IPS-NIHi7 (cell line): Measurements from ENCODE around the gene HS3ST3A1.
A peak's percentile ranks its signal among the peaks of the same experiment; 100 is the strongest.
"Not testable (repeated sequence)": the region's sequence is repeated elsewhere in the genome, so short reads cannot be mapped to it uniquely, and the experiment has no call there.

Experiments
- DNase-seq: peaks from one replicate; pipeline ENCODE4 v3.0.0; 2012; ENCODE audit warnings: mixed read lengths; ENCODE audit errors: extremely low spot score

The HS3ST3A1 gene

DNA sequence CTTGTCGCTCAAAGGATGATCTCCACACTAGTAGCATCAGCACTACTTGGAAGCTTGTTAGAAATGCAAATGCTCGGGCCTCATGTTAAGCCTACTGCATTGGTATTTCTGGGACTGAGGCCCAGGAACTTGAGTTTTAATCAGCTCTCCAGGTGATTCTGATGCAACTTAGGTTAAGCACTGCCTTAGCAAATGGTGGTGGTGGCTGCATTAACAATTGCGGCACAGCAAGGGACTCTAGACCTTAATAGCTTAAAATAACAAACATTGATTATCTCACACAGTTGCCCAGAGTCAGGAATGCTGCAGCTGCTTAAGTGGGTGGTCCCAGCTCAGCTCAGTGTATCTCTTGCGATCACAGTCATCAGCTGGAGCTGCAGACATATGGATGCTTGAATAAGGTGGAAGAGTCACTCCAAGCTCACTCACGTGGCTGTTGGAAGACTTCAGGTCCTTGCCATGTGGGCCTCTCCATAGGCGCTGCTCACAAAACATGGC lies 25.8 kb downstream of the HS3ST3A1 start:
- peak; percentile 51 for DNase-seq

DNA sequence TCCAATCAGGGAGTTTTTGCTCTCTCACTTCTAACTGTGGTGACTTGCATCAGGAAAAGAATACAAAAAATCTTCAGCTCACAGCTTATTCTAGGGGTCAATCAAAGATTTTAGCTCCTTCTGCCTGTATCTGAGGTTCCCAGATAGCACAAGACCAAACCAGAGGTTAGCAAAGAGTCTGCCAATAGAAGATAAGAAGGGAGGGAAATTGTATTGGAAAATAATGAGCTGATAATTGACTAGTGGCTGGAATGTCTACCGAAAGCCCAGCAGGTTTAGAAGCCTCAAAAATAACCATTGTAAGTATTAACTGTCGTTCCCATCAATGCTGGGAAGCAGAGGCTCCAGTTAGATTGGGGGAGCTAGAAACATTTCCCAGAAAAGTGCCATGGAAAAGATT lies 26.3 kb downstream of the HS3ST3A1 start:
- no peak for DNase-seq

DNA sequence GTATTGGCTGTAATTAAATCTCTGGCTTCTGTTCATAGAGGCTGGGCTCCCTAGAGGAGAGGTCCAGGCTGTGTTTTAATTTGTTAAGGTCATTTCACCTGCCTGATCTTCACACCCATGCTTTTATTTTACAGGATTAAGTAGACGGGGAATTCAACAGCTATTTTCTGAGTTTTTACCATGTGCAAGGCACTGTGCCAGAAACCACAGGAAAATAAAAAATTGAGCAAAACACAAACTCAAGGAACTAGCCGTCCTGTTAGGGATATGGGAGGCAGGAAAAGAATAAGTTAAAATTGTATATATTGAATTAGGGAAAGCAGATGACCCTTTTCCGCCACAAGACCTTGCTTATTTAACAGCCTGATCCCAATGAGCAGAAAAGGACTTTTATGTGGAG lies 29.1 kb downstream of the HS3ST3A1 start:
- DNase-seq = no peak

DNA sequence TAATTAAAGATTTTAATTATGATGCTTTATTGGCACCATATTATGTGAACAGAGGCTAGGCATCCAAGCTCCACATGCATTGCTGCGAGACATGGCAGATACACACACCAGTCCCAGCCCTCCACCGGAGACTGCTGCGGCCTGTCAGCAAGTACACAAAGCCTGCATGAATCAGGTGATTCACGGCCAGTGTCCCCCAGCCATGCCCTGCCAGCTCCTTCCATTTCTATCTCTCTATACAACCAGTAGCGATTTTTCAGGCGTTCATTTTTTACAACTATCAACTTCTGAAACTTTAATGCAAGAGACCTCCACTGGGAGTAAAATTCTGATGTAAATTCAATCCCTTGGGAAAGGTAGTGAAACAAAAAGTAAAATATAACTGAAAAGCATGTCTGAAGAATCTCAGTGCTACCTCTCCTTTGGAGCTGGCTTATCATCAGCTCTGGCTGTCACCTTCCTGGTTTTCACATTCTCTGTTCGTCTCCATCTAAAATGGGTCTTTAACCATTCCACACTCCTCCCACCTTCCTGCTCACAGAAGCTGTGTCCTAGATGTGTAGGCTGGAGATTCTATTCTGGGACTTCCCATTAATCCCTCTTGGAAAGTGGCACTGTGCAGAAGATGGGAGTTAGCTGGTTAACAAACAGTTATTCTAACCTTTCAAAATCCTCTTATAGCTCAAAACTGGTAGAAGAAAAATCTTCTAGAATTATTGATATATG lies 32.2 kb downstream of the HS3ST3A1 start:
- no peak for DNase-seq

DNA sequence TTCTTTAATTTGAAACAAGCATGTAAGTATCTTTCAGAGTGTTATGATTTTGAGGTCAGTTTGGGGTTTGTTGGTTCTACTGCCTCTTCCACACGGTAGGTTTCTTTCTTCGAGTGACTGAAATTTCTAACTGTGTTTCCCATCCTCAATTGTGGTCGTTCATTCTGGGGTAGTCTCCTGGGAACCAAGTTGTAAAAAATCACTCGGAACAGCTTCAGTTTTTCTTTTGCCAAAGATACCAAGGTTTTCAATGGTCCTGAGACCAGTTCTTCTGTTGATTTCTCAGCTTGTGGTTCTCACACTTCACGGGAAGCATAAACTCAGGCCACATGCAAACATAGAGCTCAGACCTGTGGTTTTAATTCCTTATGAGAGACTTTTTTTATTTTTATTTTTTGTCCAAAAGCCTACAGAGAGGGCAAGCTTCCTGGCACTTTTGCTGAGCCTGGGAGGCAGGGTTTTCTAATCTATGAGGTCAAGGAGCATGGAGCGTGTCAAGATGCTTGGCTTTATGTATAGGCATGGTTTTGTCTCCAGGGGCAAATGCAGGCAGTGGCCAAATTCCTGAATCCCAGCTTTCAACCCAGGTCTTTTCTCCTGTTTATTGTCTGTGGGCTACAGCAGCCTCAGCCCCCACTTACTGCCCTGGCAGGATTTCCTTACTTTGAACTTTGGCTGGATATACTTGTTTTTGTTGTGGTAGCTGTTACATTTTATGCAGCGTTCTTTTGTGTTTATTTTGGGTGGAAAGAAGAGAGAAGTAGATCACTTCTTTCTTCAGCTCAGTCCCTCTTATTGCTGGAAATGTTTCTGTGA lies 32.9 kb downstream of the HS3ST3A1 start:
- no peak for DNase-seq

DNA sequence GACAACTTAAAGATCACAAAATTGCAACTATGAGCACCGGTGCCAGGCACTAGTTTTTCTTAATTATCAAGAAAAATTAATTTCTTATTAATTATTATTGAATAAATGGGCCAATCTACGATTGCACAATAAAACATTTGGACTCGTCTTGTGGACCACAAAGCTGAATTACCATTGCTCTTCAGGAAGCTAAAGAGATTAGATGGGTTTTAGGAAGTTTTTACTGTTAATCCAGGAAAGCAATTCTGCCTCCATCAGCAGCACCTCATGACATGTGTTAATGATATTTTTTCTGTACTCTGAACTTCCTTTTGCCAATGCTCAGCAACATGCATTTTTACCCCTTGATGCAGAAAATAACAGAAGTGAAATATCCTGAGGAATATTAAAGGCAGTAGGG lies 37.9 kb downstream of the HS3ST3A1 start:
- DNase-seq = no peak

DNA sequence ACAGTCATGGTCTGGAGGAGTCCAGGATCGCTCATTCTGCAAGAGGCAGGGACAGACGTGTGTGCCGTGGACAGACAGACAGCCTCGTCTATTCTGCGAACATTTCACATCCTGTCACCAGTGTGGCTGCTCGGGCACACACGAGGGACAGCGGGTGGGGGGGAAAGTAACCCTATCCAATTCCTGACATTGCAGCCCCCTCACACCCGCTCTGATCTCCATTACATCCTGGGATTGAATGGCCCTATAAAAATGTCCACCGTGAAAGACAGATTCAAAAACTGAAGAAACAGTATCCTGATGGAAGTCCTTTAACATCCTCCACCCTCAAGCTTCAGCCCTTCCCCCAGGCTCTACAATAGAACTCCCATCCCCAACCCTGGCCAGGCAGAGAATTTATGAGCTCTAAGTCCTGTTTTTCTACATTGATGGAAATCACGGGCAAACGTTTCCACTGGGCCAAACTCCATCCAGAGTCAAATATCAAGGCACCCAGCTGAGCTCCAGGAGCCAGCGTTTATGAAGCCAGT lies 39.4 kb downstream of the HS3ST3A1 start:
- no peak for DNase-seq

DNA sequence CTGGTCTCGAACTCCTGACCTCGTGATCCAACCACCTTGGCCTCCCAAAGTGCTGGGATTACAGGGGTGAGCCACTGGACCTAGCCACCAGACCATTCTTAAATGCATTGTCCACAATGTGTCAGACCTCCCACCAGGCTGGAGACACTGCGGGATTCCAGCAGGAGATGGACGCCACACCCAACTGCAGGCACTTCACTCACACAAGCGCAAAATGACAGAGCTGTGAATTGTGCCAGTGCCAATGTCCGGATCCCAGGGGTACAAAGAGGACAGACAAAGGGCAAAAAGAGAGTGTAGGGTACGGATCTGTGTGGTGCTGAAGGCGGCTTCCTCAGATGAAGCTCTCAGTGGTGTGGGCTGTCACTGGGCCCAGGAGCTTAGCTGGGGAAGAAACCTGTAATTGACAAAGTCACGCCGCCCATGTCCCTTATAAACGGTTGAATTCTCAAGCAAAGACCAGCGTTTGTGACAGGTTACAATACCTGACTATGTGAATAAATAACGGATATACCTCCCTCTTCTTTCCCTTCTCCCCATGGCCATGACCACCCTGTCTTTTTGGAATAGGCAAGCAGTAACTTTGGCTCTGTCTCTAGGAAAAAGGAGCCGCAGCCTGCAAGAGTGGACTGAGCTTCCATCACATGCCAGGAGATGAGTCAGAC lies 40.0 kb downstream of the HS3ST3A1 start:
- no peak for DNase-seq

DNA sequence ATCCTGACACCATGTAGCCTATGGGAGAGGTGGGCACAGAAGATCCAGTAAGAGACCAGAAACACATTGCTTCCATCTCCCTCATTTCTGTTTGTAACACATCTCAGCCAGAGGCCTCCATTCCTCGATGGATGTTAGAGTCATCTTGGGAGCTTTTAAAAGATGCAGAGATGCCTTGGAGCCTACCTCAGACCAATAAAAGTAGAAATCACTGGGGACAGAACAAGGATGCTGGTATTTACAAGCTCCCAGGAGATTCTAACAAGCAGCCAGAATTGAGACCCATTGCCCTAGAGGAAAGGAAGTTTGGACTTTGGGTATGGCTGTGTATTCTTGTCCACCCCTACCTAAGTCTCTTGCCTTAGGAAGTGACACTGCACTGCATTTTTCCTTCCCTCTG lies 40.8 kb downstream of the HS3ST3A1 start:
- DNase-seq = no peak

DNA sequence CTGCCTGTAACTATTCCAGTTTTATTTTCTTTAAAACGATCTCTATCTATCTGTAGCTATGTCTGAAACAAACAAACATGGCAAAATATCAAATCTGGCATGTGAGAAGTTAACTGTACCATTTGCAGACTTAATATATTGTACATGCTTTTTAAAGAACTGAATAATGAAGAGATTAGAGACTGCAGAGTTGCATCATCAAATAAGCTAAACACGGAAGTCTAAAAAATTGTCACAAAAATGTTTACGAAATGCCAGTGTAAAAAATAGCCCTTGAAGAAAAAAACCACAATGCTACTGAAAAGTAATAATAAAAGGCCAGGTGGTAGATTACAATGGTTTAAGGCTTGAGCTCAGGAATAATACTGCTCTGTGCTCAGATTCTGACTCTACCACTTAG lies 43.1 kb downstream of the HS3ST3A1 start:
- DNase-seq = no peak

DNA sequence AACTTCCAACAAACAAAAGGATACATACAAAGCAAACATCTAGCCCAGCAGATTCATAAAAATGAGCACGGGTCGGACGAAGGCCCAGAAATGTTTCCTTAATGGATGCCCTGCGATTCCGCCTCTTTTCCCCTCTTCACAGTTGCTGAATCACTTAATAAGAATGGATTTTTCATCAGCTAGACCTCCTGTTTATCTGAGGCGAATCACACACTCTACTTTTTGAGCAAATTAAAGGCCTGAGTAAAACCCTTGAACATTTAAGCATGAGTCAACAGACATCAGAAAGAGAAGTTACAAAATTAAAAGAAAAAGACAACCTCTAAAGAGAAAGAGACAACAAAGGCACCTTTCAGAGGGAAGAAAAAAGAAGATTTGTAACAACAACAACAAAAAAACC lies 44.7 kb downstream of the HS3ST3A1 start:
- DNase-seq = no peak

DNA sequence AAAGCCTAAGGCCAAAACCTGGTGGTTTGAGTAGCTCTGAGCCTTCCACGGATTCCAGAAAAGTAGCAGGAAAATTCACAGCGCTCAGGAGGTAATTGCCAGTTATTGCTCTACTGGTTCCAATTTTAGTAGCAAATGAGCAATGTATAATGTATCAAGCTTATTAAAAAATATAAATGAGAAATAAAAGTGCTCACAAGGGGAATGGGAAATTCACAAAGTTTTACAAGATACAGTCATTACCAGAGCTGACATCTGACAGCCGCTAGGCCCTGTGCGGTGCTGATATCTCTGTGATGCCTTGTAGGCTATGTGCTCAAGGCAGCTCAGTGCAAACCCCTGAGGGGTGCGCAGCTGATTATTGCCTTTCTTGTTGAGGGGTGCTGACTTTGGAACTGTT lies 47.5 kb downstream of the HS3ST3A1 start:
- DNase-seq = no peak

DNA sequence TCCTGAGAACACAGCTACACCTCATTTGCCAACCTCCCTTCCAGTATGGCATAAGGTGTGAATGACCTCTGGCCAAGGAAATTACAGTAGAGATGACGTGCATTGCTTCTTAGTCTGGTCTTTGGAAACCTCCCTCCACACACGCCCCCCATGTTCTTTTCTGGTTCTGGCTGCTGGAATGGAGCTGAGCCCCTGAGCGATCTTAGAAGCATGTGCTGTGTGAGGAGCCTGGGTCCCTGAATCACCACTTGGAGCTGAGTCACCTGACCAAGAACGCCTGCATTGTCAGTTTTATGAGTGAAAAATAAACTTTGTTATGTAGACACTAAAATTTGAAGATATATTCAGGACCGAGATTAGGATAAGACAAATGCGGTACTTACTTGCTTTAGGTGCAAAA lies 51.4 kb downstream of the HS3ST3A1 start:
- DNase-seq = no peak

DNA sequence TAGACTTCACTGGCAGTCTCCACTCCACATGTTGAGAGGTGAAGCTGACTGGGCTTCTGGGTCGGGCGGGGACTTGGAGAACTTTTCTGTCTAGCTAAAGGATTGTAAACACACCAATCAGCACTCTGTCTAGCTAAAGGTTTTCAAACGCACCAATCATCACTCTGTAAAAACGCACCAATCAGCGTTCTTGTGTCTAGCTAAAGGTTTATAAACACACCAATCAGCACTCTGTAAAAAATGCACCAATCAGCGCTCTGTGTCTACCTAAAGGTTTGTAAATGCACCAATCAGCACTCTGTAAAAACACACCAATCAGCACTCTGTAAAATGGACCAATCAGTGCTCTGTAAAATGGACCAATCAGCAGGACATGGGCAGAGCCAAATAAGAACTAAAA lies 53.2 kb downstream of the HS3ST3A1 start:
- not testable (repeated sequence) for DNase-seq

DNA sequence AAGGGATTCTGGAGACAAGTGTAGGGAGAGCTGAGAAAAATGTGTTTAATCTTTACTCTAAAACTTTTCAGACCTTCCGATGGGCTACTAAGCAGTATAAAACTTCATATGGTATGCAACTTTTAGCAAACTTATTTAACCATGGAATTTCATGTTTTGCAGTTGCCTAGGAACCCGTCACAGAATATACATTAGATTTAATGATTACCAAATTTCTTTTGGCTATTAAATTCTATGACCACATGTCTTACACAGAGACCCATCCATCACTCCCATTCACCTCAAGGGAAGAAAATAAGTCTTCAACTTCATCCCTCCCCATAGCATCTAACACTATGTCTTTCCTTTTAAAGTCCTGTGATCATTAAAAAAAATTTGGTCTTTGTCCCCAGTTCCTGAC lies 54.9 kb downstream of the HS3ST3A1 start:
- DNase-seq = no peak

DNA sequence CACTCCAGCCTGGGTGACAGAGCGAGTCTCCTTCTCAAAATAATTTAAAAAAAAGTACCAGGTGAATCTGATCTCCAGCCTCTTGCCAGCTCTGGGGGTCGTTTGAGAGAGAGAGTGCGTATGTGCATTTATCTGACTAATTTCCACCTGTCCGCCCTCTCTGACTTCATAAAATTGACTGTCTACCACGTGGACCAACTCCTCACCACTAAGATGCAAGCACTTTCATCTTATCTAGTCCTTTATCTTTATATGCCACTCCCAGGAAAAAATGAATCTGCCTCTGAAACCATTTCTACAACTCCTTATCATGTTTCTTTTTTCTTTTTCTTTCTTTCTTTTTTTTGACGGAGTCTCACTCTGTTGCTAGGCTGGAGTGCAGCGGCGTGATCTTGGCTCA lies 55.8 kb downstream of the HS3ST3A1 start:
- DNase-seq = no peak

DNA sequence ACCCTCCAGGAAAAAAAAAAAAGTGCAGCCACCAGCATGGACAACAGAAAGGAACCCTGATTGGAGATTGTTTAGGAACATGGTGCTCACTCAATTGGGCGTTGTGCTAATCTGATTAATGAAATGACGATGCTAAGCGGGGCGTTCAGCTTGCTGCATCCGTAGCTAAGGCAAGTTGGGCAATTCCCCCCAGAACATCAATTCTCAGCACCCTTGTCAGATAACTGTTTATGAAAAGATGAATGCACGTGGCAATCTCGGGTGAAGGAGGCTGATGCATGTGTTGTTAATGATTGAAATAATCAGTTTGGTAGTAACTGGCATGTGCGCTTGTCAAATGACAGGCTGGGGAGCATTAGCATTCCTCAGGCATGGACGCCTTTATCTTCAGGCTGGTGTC lies 57.0 kb downstream of the HS3ST3A1 start:
- no peak for DNase-seq

DNA sequence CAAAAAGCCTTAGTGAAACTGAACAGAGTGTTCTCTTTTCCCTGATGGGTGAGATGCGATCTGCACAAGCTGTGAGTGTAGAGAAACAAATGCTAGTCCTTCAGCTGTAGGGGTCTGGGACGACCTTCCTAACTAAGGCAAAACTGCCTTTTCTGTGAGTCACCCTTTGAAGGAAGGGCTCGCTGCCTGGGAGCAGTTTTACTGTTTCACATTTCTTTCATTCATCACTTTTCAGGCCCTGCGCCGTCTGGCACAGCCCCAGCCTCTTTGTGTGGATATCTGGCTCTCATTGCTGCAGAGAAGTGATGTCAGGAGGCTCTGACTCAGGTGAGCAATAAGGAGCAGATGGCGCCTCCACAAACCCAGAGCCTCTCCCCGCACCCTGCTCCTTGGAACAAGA lies 57.4 kb downstream of the HS3ST3A1 start:
- DNase-seq = peak; percentile 39

DNA sequence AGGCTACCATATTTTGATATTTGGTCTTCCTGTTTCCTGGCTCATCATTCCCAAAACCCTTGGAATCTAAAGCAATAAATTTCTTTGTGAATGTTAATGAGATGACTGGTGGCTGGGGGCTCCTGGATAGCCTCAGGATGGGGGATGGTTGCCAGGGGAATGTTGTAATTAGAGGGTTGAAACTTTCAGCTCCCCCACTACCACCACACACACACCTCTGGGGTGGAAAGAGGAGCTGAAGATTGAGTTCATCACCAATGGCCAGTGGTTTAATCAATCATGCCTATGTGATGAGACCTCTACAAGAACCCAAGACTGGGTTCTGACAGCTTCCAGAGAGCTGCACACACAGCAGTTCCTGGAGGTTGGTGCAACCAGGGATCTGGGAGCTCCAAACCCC lies 59.1 kb downstream of the HS3ST3A1 start:
- DNase-seq = no peak

DNA sequence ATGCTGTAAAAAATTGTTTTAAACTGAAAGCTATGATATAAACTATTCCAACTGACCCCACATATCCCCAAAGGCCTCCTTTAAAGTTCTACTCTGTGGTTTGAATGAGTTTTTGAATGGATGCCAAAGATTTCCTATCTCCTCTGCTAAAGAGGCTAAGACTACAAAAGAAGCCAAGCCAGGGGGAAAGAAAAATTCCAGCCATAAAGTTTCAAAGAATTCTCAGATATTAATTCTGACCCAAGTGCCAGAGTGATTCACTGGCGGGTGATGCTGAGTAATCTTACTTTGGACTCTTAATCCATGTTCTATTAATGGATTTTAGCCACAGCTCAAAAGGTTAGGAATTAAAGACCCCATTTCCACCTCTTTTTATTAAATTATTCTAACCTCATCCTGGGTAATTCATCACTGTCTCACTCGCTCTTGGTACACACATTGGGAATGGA lies 60.7 kb downstream of the HS3ST3A1 start:
- DNase-seq = no peak

DNA sequence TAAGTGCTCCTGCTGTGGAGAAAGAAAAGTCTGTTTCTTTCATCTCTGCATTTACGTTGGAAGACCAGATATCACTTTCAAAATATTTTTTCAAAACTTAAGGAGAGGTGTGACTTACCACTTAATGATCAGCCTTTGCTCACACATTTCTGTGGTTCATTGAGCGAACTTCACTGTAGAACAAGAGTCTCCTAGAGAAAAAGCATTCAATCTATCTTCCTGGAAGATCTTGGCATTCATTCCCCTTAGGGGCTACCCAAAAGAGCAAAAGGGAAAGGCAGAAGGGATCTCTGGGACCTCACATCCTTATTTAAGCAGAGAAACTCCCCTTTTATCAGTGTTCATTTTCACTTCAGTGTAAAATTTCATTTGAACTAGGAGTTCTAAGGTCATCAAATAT lies 61.2 kb downstream of the HS3ST3A1 start:
- no peak for DNase-seq

DNA sequence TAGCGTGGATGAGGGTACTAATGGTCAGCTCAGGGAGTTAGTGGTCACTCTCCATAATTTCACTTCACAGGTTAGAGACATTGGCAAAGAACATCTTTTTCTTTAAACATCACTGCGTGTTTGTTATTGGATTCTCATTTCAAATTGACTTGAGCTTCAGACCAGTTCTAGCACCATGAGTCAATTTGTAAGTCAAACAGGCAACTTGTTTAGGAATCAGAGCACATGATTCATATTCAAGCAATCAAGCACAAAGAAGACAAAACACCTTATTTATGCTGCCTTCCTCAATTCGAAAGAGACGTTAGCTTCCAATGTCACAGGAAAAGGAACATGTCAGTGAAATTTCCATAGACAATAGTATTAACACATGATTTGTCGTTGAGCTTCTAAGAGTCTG lies 62.3 kb downstream of the HS3ST3A1 start:
- no peak for DNase-seq
